ENCODE data around the gene BTRC.

GRCh38 chr10:101394524-101395133, 40.7 kb downstream of the BTRC start:
- no peak for TF ChIP-seq CTCF (IDR thresholded peaks at IDR 0.05)
- no peak for TF ChIP-seq EP300 (IDR thresholded peaks at IDR 0.05)
- no peak for TF ChIP-seq POLR2A (IDR thresholded peaks at IDR 0.05)
- no peak for TF ChIP-seq POLR2AphosphoS5 (IDR thresholded peaks at IDR 0.05)

Measured in sigmoid colon (tissue), 4 donors.